Endometrial microvascular endothelial cells (primary cell): Measurements from ENCODE around the gene ALCAM. TPM values are rescaled to one million over a fixed set of nuclear protein-coding genes. Genes with fewer than 3 reads are reported as not detected.

Experiments used
- in situ Hi-C: cut with HindIII; loops from 2 replicates; pipeline ENCODE4 v1.10.0; 2017; ENCODE audit warnings: low sequenced_read_pairs, low pct_unique_long_range_greater_than_20kb; ENCODE audit errors: inconsistent ontology term
- total RNA-seq: library from RNA; depleted of rRNA; stranded (reverse); fragments of >200 nt; gene quantifications from one replicate; pipeline ENCODE4 v1.2.3, GENCODE V29; 2015; ENCODE audit errors: inconsistent ontology term

Gene ALCAM
- total RNA-seq, 1 donor from 2014 or later = 184 TPM

DNA sequence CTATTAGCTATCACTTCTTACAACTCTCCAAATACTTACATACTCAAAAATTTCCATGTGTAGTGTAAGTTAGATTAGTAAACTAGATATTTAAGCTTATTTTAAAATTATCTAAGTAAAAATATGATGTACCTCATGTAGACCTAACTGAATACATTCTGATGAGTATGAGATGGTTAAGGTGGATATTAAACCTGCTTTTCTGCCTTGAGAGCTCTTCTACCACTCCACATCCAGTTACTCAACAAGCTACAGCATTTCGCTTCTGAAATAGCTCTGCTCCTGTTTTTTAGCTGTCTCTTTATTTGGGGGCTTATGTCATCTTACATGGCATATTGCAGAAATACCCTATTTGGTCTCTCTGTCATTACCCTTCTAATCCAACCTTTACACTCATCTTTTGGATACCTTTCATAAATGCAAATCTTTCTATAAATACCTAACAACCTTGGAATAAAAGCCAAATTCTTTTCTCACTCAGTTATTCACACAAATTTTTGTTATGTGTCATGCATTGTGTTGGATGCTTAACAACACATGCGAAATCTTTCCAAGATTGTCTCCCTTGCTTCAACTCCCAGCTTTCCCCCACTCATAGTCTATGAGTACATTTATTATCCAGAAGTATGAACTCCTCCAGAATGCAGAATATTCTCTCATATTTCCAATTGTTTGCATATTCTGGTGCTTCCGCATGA is 92.0 kb downstream of the ALCAM start:
- in situ Hi-C loops = no loop called here

GRCh38 chr3:105459566-105460290 is 93.0 kb downstream of the ALCAM start:
- in situ Hi-C loops = no loop called here

GRCh38 chr3:105463620-105464019 is 96.9 kb downstream of the ALCAM start:
- in situ Hi-C loops = no loop called here

- in situ Hi-C loops = no loop called here
Observed at GRCh38 chr3:105465251-105465853, 98.6 kb downstream of the ALCAM start.

- in situ Hi-C loops = no loop called here
Observed at GRCh38 chr3:105466072-105466471, 99.4 kb downstream of the ALCAM start.

- in situ Hi-C loops = no loop called here
Observed at GRCh38 chr3:105466495-105467404, 100.0 kb downstream of the ALCAM start.

DNA sequence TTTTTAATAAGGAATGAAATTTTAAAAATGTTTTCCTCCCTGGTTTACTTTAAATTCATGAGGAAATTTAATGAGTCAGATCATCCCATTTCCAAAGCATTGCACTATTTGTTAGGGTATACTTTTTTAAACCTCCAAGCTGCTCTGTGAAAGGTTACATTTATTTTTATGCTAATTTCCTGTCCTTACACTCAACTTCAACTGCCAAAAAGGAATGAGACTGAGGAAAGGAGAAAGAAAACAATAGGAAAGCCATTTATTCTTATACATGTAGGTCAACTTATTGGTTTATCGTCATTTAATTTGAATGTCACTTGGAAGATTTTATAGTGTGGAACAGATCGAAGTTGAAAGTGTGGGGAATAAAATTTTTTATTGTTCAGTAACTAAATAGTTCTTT is 104.1 kb downstream of the ALCAM start:
- in situ Hi-C loops = no loop called here

DNA sequence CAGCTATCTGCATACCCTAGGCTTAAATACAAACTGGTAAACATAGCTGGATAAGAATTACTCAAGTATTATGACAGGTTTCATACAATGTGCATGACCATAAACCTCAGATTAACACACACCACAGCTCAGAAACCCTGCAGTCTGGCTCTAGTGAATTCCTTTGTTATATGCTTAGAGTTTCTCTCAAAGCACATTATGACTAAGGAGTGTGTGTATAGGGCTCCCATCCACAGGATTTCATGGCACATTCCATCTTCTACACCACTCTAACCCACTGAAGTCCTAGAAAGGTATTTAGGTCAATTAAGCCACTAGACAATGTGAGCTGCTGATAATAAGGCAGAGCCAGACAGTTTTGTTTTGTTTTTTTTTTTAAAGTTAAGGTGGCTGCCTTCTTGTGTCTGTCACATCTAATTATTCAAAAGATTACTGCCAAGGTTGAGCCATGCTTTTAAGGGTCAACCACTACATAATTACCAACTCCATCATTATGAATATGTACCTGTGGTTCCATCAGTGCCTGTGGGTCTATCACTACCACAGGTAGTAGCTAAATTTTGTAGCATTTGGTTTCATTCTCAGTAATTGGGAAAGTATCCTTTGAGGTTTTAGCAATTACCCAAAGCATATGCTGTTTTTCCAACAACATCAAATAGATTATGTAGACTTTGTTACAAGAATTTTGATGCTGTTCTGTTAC is 107.0 kb downstream of the ALCAM start:
- in situ Hi-C loops = no loop called here

GRCh38 chr3:105480768-105481167 is 114.1 kb downstream of the ALCAM start:
- in situ Hi-C loops = no loop called here

DNA sequence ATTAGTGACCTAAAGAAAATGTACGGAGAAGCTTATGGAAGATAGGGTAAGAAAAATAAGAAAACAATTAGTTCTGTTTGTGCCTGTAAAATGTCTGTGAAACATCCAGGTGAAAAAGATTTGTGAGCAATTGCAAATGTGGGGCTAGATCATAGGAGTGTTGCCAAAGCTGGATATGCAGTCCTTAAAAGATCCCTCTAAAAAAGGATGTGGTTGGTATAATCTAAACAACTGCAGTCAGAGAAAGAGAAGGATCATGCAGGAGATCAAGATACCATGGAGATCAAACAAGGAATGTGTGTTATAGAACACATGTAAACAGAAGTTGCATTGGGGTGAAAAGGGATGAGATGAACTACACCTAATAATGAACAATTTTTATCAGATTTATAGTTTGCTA is 116.8 kb downstream of the ALCAM start:
- in situ Hi-C loops = no loop called here

GRCh38 chr3:105490045-105490444 is 123.3 kb downstream of the ALCAM start:
- in situ Hi-C loops = no loop called here

GRCh38 chr3:105493305-105493892 is 126.7 kb downstream of the ALCAM start:
- in situ Hi-C loops = no loop called here

GRCh38 chr3:105495021-105495420 is 128.3 kb downstream of the ALCAM start:
- in situ Hi-C loops = no loop called here

GRCh38 chr3:105496343-105496742 is 129.6 kb downstream of the ALCAM start:
- in situ Hi-C loops = no loop called here

DNA sequence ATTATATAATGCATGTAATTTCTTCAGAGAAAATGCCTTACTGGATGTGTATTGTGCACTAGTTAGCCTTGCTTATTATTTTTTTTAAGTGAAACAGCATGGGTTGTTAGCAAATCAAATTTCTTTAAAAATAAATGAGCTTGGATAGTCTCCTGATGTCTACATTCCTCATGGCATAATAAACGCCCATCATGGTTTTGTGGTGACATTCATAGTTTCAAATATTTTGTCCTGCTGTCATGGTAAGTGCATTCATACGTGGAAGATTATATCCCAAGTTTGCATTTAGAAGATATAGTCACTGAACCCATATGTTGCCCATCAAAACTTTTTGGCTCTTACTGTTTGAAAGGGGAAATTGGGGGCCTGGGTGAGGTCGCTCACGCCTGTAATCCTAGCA is 130.7 kb downstream of the ALCAM start:
- in situ Hi-C loops = no loop called here

- in situ Hi-C loops = no loop called here
Observed at GRCh38 chr3:105499961-105500360, 133.3 kb downstream of the ALCAM start.

DNA sequence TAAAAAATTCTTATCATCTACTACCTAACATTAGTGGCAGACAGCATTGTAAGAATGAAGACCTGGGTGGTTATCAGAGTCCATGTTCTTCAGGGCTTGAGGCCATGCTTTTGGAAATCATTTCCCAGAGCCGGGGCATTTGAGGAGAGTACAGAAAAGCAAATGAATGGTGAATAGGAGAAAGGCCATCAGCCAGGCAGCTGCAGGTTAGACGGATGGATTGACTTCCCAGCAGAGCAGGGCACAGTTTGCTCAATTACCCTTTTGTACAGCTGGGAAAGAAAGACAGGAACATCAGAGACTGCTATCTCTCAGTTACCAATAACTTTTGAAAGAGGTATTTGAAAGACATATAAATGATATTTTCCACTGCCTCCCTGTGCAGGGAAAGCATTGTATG is 135.6 kb downstream of the ALCAM start:
- in situ Hi-C loops = no loop called here

GRCh38 chr3:105503191-105503593 is 136.5 kb downstream of the ALCAM start:
- in situ Hi-C loops = no loop called here
